Lung (tissue), 12 donors: ENCODE data around the gene TEKTIP1. TPM values are rescaled to one million over a fixed set of nuclear protein-coding genes. Genes with fewer than 3 reads are reported as not detected.

Source experiments
- ATAC-seq: fragments of 200-7000 bp; cut with Tn5 transposase; one replicate; pipeline ENCODE4 v1.9.1; 2020; ENCODE audit warnings: moderate number of reproducible peaks; ENCODE audit not compliant: insufficient read depth, low FRiP score
- DNase-seq, 3 donors: peaks; one replicate each; pipeline ENCODE4 v3.0.0-alpha.2; 2013 to 2017
- H3K27ac ChIP-seq, 2 donors: one replicate each; pipeline ENCODE4 v1.5.1; 2013; ENCODE audit warnings: mild to moderate bottlenecking in 2 of 2, moderate library complexity in 2 of 2, control low read depth in 1 of 2, inconsistent platforms in 1 of 2, low read depth in 1 of 2, low read length in 1 of 2
- H3K27me3 ChIP-seq, 3 donors: one replicate each; pipeline ENCODE4 v1.5.1; 2013; ENCODE audit warnings: low read length in 2 of 3; ENCODE audit not compliant: control insufficient read depth in 3 of 3, insufficient read depth in 3 of 3
- H3K36me3 ChIP-seq, 4 donors: one replicate each; pipeline ENCODE4 v1.5.1; 2013; ENCODE audit warnings: low read length in 4 of 4, mild to moderate bottlenecking in 1 of 4, moderate library complexity in 1 of 4; ENCODE audit not compliant: control insufficient read depth in 4 of 4, insufficient read depth in 4 of 4
- H3K4me1 ChIP-seq, 5 donors: one replicate each; pipeline ENCODE4 v1.5.1; 2013; ENCODE audit warnings: low read length in 5 of 5, mild to moderate bottlenecking in 2 of 5, moderate library complexity in 1 of 5; ENCODE audit not compliant: control insufficient read depth in 5 of 5, insufficient read depth in 5 of 5
- H3K4me3 ChIP-seq: one replicate; pipeline ENCODE4 v1.5.1; 2013; ENCODE audit warnings: mild to moderate bottlenecking, control low read depth, moderate library complexity
- H3K9ac ChIP-seq, 2 donors: one replicate each; pipeline ENCODE4 v1.5.1; 2013; ENCODE audit warnings: low read length in 2 of 2, control low read depth in 1 of 2; ENCODE audit not compliant: insufficient read depth in 1 of 2
- H3K9me3 ChIP-seq, 4 donors: one replicate each; pipeline ENCODE4 v1.5.1; 2013; ENCODE audit warnings: low read length in 3 of 4, mild to moderate bottlenecking in 1 of 4, moderate library complexity in 1 of 4; ENCODE audit not compliant: control insufficient read depth in 4 of 4, insufficient read depth in 3 of 4
- CTCF ChIP-seq: IDR thresholded peaks from 2 replicates; pipeline ENCODE4 v1.5.1; 2012; ENCODE audit warnings: mild to moderate bottlenecking; ENCODE audit errors: control extremely low read depth, extremely low read depth
- WGBS, 2 donors: extraction: QIAGEN DNeasy Blood & Tissue Kit; methylation state at CpG; one replicate each; pipeline ENCODE4 v1.1.7; 2013; 5-methylcytosine and 5-hydroxymethylcytosine counted together
- polyA plus RNA-seq, 2 donors: library from polyadenylated mRNA; stranded (reverse); fragments of 200-250 nt; gene quantifications; one replicate each; pipeline ENCODE4 v1.2.1, GENCODE V29; 2013
- total RNA-seq, 2 donors: library from RNA; depleted of rRNA in 1 of 2; stranded (reverse); fragments of >200 nt in 1 of 2; gene quantifications; one replicate each; pipeline ENCODE4 v1.2.1, GENCODE V29; 2014 to 2021
- donor health status: control.
- donor health status: control.
- donor health status: Bipolar disorder and iron deficiency.
- donor health status: healthy.
- donor health status: DM: yes; HTN: yes; CAD: no.

The TEKTIP1 gene
- total and polyA plus RNA-seq, 4 donors = 0.20 to 5.8 (median 0.91) TPM

- Histone ChIP-seq H3K27ac (no peak overlapping the region), H3K36me3 (peaks cover 0 to 52% (median 11%) of the 10 kb centered on the region in 4 donors), H3K9ac (no peak overlapping the region), H3K4me1 (peaks cover 0 to 11% (median 0%) of the 10 kb centered on the region in 5 donors), H3K27me3 (no peaks in the 10 kb centered on the region), H3K9me3 (no peaks in the 10 kb centered on the region), H3K4me3 (no peak overlapping the region)
- DNase-seq (no peak), ATAC-seq (no peak)
- no peak for TF ChIP-seq CTCF
- WGBS, 2 donors = 69 to 82% methylated on average over 22 of the region's 22 CpGs
These were observed 1.3 kb upstream of the TEKTIP1 start for GRCh38 chr19:3537438-3538240.

- ATAC-seq (no peak), DNase-seq (no peak)
- H3K27ac ChIP-seq = no peak overlapping the region
- peaks cover 0 to 49% (median 8%) of the 10 kb centered on the region in 4 donors for H3K36me3 ChIP-seq
- no peak for TF ChIP-seq CTCF
- WGBS, 2 donors = 81 to 90% methylated on average over 25 of the region's 25 CpGs
- H3K9ac ChIP-seq = no peak overlapping the region
- H3K4me3 ChIP-seq = no peak overlapping the region
- H3K9me3 ChIP-seq = no peaks in the 10 kb centered on the region
- H3K27me3 ChIP-seq = no peaks in the 10 kb centered on the region
- H3K4me1 ChIP-seq = peaks cover 0 to 11% (median 0%) of the 10 kb centered on the region in 5 donors
These were observed 580 bp upstream of the TEKTIP1 start for GRCh38 chr19:3538258-3538929.

- Histone ChIP-seq H3K4me1 (peaks cover 0 to 11% (median 0%) of the 10 kb centered on the region in 5 donors), H3K9me3 (no peaks in the 10 kb centered on the region), H3K27ac (no peak overlapping the region), H3K9ac (no peak overlapping the region), H3K27me3 (no peaks in the 10 kb centered on the region), H3K36me3 (peaks cover 0 to 48% (median 5%) of the 10 kb centered on the region in 4 donors), H3K4me3 (no peak overlapping the region)
- TF ChIP-seq CTCF = no peak
- WGBS, 2 donors = 97 to 100% methylated on average over 1 of the region's 1 CpG
- ATAC-seq = no peak
- DNase-seq = no peak
These were observed 763 bp downstream of the TEKTIP1 start for GRCh38 chr19:3539756-3540118.
